ENCODE data around the gene ZNF808. TPM values are rescaled to one million over a fixed set of nuclear protein-coding genes. Genes with fewer than 3 reads are reported as not detected.
"Not testable (repeated sequence)": the region's sequence is repeated elsewhere in the genome, so short reads cannot be mapped to it uniquely, and the experiment has no call there.

ZNF808 gene
- total RNA-seq, 4 donors from 2014 or later: 15.1 to 47.6 (median 17.6) TPM

DNA sequence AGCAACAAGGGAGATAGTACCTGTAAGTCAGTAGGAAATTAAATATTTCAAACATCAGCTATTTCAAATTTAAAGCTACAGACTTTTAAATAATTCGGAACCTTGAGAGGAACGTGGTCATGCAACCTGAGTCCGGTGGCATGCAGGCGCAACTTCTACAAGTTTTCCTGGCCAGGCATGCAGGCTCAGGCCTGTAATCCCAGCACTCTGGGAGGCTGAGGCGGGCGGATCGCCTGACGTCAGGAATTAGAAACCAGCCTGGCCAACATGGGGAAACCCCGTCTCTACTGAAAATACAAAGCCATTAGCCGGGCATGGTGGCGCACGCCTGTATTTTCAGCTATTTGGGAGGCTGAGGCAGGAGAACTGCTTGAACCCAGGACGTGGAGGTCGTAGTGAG, 40.5 kb downstream of the ZNF808 start:
- TF ChIP-seq, protein P1, sequence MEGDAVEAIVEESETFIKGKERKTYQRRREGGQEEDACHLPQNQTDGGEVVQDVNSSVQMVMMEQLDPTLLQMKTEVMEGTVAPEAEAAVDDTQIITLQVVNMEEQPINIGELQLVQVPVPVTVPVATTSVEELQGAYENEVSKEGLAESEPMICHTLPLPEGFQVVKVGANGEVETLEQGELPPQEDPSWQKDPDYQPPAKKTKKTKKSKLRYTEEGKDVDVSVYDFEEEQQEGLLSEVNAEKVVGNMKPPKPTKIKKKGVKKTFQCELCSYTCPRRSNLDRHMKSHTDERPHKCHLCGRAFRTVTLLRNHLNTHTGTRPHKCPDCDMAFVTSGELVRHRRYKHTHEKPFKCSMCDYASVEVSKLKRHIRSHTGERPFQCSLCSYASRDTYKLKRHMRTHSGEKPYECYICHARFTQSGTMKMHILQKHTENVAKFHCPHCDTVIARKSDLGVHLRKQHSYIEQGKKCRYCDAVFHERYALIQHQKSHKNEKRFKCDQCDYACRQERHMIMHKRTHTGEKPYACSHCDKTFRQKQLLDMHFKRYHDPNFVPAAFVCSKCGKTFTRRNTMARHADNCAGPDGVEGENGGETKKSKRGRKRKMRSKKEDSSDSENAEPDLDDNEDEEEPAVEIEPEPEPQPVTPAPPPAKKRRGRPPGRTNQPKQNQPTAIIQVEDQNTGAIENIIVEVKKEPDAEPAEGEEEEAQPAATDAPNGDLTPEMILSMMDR (IDR thresholded peaks at IDR 0.05): no peak
- ATAC-seq (ENCODE audit: low FRiP score): no peak

GRCh38 chr19:52569638-52569999, 42.2 kb downstream of the ZNF808 start:
- DNase-seq (ENCODE audit: low spot score) (peak; percentile 24), ATAC-seq (ENCODE audit: low FRiP score) (peak; percentile 69)

More for the DNA sequence above, 40.5 kb downstream of the ZNF808 start:
- DNase-seq (ENCODE audit: low spot score): no peak

GRCh38 chr19:52570000-52570861, 42.8 kb downstream of the ZNF808 start, which contains the start of gene ZNF701:
ZNF701 (plus strand) TSS chr19:52570287; CDS start chr19:52574148, 3,861 bp downstream.
- TF ChIP-seq, protein P1 (IDR thresholded peaks at IDR 0.05): no peak
- ATAC-seq (ENCODE audit: low FRiP score) (peak; percentile 99), DNase-seq (ENCODE audit: low spot score) (peak; percentile 95)

DNA sequence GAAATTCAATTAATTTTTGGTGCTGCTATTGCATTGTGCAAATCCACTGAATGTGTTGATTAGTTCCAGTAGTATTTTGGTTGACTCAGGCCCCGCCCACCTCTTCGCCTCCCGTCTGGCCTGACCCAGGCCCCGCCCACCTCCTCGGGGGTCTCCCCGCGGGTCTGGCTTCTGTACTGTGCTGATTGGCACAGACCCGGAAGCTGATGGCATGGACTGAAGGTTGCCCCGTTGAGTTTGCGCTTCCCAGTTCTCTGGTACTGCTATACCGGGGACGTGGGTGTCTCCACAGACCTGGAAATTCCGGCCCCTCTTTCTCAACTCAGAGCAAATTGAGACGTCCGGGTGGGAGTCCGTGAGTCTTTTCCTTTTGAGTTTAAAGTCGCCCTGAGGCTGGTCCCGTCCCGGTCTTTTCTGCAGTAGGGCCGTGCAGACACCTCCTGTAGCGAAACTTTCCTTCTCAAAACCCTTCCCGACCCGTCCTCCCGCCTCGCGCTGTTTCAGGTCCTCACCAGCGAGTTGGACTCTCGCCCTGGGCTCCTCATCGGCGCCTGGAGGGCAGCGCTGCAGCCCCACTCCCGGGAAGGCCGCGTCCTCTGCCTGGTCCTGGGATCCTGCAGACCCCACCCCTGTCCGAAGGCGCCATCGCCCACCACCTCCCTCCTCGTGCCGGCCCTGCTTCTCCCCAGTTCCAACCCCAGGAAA, 57.4 kb downstream of the ZNF808 start:
- no peak for ATAC-seq (ENCODE audit: low FRiP score)
- TF ChIP-seq, protein P1 (IDR thresholded peaks at IDR 0.05): no peak
- DNase-seq (ENCODE audit: low spot score): no peak

DNA sequence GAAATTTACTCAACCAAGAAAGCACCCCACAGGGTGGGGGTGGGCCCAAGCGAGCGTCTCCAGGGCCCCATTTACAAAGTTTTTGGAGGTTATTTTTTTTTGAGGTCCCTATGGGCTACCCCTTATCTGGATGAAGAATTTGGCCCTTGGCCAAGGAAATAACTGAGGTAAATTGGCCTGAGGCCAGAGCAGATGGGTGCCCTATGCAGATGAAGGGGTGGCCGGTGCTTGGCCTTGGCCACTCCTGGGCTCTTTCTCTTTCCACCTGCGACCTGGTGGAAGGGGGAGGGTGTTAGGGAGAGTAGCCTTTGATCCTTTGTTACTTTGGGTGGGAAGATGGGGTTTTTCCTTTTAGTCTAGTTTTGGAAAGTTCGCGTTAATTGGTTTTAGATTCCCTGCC, 58.1 kb downstream of the ZNF808 start:
- ATAC-seq (ENCODE audit: low FRiP score) (no peak), DNase-seq (ENCODE audit: low spot score) (no peak)
- TF ChIP-seq, protein P1 (IDR thresholded peaks at IDR 0.05): no peak

- ATAC-seq (ENCODE audit: low FRiP score) (no peak), DNase-seq (ENCODE audit: low spot score) (no peak)
- TF ChIP-seq, protein P1 (IDR thresholded peaks at IDR 0.05): no peak
Measured at GRCh38 chr19:52590728-52591127, 63.3 kb downstream of the ZNF808 start.

DNA sequence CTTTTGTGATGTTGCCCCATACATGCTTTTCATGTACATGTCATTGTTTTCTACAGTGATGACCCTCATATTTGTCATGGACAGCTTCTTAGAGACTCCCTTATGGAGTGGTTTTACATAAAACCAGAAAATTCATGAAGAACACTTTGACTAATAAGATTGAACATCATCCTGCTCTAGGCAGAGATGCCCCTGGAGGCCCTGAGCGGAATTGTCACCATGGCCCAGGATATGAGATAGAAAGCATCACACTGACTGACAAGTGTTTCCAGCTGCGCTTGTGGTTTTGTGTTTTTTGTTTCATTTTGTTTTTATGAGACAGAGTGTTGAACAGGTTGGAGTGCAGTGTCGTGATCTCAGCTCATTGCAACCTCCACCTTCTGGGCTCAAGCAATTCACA, 64.8 kb downstream of the ZNF808 start:
- ATAC-seq (ENCODE audit: low FRiP score) (no peak), DNase-seq (ENCODE audit: low spot score) (no peak)
- TF ChIP-seq, protein P1 (IDR thresholded peaks at IDR 0.05): no peak

DNA sequence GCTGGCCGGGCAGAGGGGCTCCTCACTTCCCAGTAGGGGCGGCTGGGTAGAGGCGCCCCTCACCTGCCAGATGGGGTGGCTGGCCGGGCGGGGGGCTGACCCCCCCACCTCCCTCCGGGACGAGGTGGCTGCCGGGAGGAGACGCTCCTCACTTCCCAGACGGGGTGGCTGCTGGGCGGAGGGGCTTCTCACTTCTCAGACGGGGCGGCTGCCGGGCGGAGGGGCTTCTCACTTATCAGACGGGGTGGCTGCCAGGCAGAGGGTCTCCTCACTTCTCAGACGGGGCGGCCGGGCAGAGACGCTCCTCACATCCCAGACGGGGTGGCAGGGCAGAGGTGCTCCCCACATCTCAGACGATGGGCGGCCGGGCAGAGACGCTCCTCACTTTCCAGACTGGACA, 66.0 kb downstream of the ZNF808 start:
- not testable (repeated sequence) for ATAC-seq (ENCODE audit: low FRiP score)

More for the DNA sequence above, 66.0 kb downstream of the ZNF808 start:
- not testable (repeated sequence) for DNase-seq (ENCODE audit: low spot score)

Measured in omental fat pad (tissue), 4 donors.